CD4-positive, alpha-beta T cell (primary cell): Measurements from ENCODE around the gene CBL. TPM values are rescaled to one million over a fixed set of nuclear protein-coding genes. Genes with fewer than 3 reads are reported as not detected.

Experiments
- ATAC-seq: fragments of 200-7000 bp; cut with Tn5 transposase; one replicate; pipeline ENCODE4 v1.10.0; 2022; ENCODE audit warnings: mild to moderate bottlenecking; ENCODE audit not compliant: poor library complexity
- CTCF ChIA-PET: fragments of 350-600 bp; sonication (Branson Sonifier 250); formaldehyde crosslinking; loops from one replicate; lab custom pipeline; 2021; ENCODE audit warnings: antibody characterized with exemption, inconsistent platforms; lab: Charles Lee
- POLR2A ChIA-PET: fragments of 350-600 bp; sonication (Branson Sonifier 250); formaldehyde crosslinking; loops from one replicate; lab custom pipeline; 2021; ENCODE audit warnings: antibody characterized with exemption, inconsistent platforms; lab: Charles Lee
- DNase-seq, 14 experiments: peaks; one replicate each; pipeline ENCODE4 v3.0.0-alpha.2; 2013 to 2020; ENCODE audit warnings: mixed read lengths in 2 of 14
- H3K27ac ChIP-seq, 2 donors: one replicate each; pipeline versions ENCODE4 v1.5.1 to v1.7.0; 2013; ENCODE audit warnings: low read length in 2 of 2, low read depth in 1 of 2, mild to moderate bottlenecking in 1 of 2
- H3K27me3 ChIP-seq, 2 experiments: 1 replicate in 1 of 2; 2 replicates in 1 of 2; pipeline versions ENCODE4 v1.6.1 to v1.7.0; 2013; ENCODE audit warnings: low read length in 2 of 2, control low read depth in 1 of 2, mild to moderate bottlenecking in 1 of 2, moderate library complexity in 1 of 2; ENCODE audit not compliant: insufficient read depth in 2 of 2, control insufficient read depth in 1 of 2
- H3K36me3 ChIP-seq: one replicate; pipeline ENCODE4 v1.6.1; 2013; ENCODE audit warnings: low read length, control low read depth; ENCODE audit not compliant: insufficient read depth
- H3K4me1 ChIP-seq: one replicate; pipeline ENCODE4 v1.6.1; 2013; ENCODE audit warnings: low read length, control low read depth; ENCODE audit not compliant: insufficient read depth
- H3K4me3 ChIP-seq: one replicate; pipeline ENCODE4 v1.5.1; 2013; ENCODE audit warnings: mild to moderate bottlenecking, low read length, moderate library complexity
- H3K9me3 ChIP-seq, 2 experiments: 1 replicate in 1 of 2; 2 replicates in 1 of 2; pipeline versions ENCODE4 v1.6.1 to v1.7.0; 2013; ENCODE audit warnings: low read length in 2 of 2, mild to moderate bottlenecking in 2 of 2, control low read depth in 1 of 2, moderate library complexity in 1 of 2; ENCODE audit not compliant: control insufficient read depth in 1 of 2, insufficient read depth in 1 of 2
- H3K27ac Mint-ChIP-seq: one replicate; pipeline ENCODE4 v1.8.0; 2020; ENCODE audit warnings: mixed read lengths
- H3K27me3 Mint-ChIP-seq: one replicate; pipeline ENCODE4 v1.8.0; 2021; ENCODE audit warnings: mixed read lengths
- H3K36me3 Mint-ChIP-seq: one replicate; pipeline ENCODE4 v1.8.0; 2021; ENCODE audit warnings: low read depth, mixed read lengths
- H3K4me1 Mint-ChIP-seq: one replicate; pipeline ENCODE4 v1.8.0; 2021; ENCODE audit warnings: low read depth, mixed read lengths
- H3K4me3 Mint-ChIP-seq: one replicate; pipeline ENCODE4 v1.8.0; 2020; ENCODE audit warnings: mild to moderate bottlenecking, mixed read lengths
- H3K9me3 Mint-ChIP-seq: one replicate; pipeline ENCODE4 v1.8.0; 2020; ENCODE audit warnings: mixed read lengths
- intact Hi-C, 2 experiments: fragments of 100-400 bp; cut with DNase I in 1 of 2; cut with micrococcal nuclease in 1 of 2; formaldehyde crosslinking; loops; one replicate each; pipeline versions ENCODE4 v1.15.1 to v1.9.0; 2023 to 2025; cut with DNase I, micrococcal nuclease
- total RNA-seq, 174 experiments: library from RNA in 2 of 174; stranded (reverse) in 2 of 174; gene quantifications; one replicate each; pipeline ENCODE4 v1.2.3 and lab custom pipeline; 2021 to 2026
- TF ChIP-seq, protein P1 (sequence below): fragments of 200-600 bp; IDR thresholded peaks from one replicate; pipeline ENCODE4 v1.8.0; 2022; ENCODE audit warnings: antibody characterized with exemption, mild to moderate bottlenecking

Gene CBL
- total RNA-seq, 2 experiments from 2014 or later: 19.5 to 20.8 TPM

DNA sequence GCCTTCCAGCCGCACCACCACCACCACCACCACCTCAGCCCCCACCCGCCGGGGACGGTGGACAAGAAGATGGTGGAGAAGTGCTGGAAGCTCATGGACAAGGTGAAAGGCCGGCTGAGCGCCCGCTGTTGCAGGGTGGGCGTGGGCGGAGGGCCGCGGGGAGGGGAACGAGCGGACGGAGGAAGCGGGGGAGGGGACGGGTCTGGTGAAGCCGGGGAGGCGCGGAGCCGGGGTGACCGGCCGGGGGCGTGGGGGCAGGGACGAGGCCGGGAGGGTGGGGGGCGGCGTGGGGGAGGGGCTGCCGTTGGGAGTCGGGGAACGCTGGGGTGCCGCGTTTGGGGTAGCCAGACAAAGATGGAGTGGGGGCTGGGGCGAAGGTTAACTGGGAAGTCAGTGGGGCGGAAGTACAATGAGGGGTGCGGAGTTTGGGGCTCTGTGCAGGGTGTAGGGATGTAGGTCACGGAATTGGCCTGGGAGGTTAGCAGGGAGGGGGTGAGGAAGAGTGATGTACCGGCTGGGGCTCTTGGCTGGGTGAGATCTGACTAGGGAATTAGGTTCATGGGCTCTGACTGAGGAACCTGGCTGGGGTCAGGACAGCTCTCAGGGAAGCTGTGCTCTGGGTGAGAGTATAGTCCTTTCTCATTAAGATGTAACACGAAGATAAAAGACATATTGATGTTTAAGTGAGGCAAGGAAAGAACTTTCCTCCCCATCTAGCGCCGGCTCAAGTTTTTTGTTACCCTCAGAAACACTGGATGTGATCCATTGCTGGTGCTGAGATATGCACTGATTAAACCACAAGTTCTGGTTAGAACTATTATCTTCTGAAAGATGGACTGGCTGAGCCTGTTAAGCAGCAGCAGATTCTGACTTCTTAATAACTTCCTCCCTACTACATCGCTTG, 624 bp downstream of the CBL start:
- no peaks in the 10 kb centered on the region for H3K9me3 Mint-ChIP-seq
- intact Hi-C loops: loop anchor here (1.0 to 5.0 kb wide), 3 partner anchors 36 to 117 kb away; no protein-coding TSS in a partner anchor
- Histone ChIP-seq H3K4me1 (peaks cover 32% of the 10 kb centered on the region), H3K27ac (peak overlapping the region; percentile 76 to 90), H3K27me3 (no peaks in the 10 kb centered on the region), H3K36me3 (no peaks in the 10 kb centered on the region), H3K4me3 (peak overlapping the region; percentile 95), H3K9me3 (no peaks in the 10 kb centered on the region)
- H3K4me3 Mint-ChIP-seq: peak overlapping the region; percentile 96
- CTCF ChIA-PET: interaction anchor here (0.6 to 3.7 kb wide), 23 partner anchors 8 to 150 kb away, joined by 3 to 49 read pairs (median 4); partner anchors contain the start of gene HYOU1
- peaks cover 9% of the 10 kb centered on the region for H3K36me3 Mint-ChIP-seq
- peak; percentile 9 to 75 (median 39) for DNase-seq
- TF ChIP-seq, protein P1, sequence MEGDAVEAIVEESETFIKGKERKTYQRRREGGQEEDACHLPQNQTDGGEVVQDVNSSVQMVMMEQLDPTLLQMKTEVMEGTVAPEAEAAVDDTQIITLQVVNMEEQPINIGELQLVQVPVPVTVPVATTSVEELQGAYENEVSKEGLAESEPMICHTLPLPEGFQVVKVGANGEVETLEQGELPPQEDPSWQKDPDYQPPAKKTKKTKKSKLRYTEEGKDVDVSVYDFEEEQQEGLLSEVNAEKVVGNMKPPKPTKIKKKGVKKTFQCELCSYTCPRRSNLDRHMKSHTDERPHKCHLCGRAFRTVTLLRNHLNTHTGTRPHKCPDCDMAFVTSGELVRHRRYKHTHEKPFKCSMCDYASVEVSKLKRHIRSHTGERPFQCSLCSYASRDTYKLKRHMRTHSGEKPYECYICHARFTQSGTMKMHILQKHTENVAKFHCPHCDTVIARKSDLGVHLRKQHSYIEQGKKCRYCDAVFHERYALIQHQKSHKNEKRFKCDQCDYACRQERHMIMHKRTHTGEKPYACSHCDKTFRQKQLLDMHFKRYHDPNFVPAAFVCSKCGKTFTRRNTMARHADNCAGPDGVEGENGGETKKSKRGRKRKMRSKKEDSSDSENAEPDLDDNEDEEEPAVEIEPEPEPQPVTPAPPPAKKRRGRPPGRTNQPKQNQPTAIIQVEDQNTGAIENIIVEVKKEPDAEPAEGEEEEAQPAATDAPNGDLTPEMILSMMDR: no peak
- H3K27ac Mint-ChIP-seq: peak overlapping the region; percentile 88
- ATAC-seq: peak; percentile 33
- no peaks in the 10 kb centered on the region for H3K27me3 Mint-ChIP-seq
- POLR2A ChIA-PET: interaction anchor here (0.6 to 4.0 kb wide), 25 partner anchors 10 to 188 kb away, joined by 3 to 50 read pairs (median 5); partner anchors contain the start of genes ABCG4, C2CD2L, DPAGT1 and NLRX1
- peaks cover 43% of the 10 kb centered on the region for H3K4me1 Mint-ChIP-seq

DNA sequence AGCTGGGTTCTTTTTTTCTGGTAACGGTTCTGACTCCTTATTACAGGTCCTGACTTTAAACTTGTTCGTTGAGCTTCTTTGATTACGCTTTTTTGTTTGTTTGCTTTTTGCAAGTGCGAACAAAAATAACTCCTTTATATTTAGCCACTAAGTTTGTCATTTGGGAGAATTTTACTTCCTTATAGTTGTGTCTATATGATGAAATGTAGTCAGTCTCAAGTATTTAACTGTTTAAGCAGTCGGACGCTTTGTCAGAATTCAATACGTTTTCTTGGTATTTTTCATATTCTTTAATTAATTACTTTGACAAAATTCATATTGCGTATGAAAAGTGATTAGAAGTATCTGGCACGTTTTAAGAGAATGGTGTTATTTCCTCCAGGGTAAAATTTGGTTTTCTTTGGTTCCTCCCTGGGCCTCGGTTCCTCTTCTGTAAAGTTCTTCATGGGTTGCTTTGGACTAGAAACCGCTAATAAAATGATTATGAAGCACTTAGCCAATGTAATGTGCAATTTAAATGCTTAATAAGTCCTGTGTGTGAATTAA, 1.3 kb downstream of the CBL start:
- CTCF ChIA-PET: interaction anchor here (1.0 to 3.7 kb wide), 3 partner anchors 20 to 131 kb away, joined by 3 to 49 read pairs (median 4); no protein-coding TSS in a partner anchor
- H3K27me3 ChIP-seq: no peaks in the 10 kb centered on the region
- no peak overlapping the region for H3K27ac ChIP-seq
- TF ChIP-seq, protein P1: no peak
- H3K4me1 ChIP-seq: peaks cover 37% of the 10 kb centered on the region
- Mint-ChIP-seq H3K27ac (peak overlapping the region; percentile 88), H3K27me3 (no peaks in the 10 kb centered on the region), H3K4me3 (peak overlapping the region; percentile 96), H3K36me3 (peaks cover 9% of the 10 kb centered on the region), H3K4me1 (peaks cover 43% of the 10 kb centered on the region), H3K9me3 (no peaks in the 10 kb centered on the region)
- intact Hi-C loops: loop anchor here (5.0 kb wide), 1 partner anchor 35 kb away; no protein-coding TSS in a partner anchor
- DNase-seq (no peak), ATAC-seq (no peak)
- peak overlapping the region; percentile 95 for H3K4me3 ChIP-seq
- no peaks in the 10 kb centered on the region for H3K9me3 ChIP-seq
- H3K36me3 ChIP-seq: no peaks in the 10 kb centered on the region
- POLR2A ChIA-PET: interaction anchor here (0.7 to 4.0 kb wide), 9 partner anchors 9 to 140 kb away, joined by 3 to 50 read pairs (median 14); partner anchors contain the start of gene VPS11

DNA sequence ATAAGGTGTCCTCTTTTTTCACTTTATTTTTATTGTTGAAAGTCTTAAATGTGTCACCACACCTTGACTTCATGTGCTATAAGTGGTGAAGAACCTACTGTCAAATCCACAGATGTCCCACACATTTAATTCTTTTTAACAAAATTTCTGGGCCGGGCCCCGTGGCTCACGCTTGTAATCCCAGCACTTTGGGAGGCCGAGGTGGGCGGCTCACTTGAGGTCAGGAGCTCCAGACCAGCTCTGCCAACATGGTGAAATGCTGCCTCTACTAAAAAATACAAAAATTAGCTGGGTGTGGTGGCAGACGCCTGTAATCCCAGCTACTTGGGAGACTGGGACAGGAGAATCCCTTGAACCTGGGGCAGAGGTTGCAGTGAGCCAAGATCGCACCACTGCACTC, 3.0 kb downstream of the CBL start:
- H3K27ac ChIP-seq: no peak overlapping the region
- no peaks in the 10 kb centered on the region for H3K9me3 ChIP-seq
- peaks cover 46% of the 10 kb centered on the region for H3K4me1 ChIP-seq
- no peaks in the 10 kb centered on the region for H3K27me3 Mint-ChIP-seq
- POLR2A ChIA-PET: interaction anchor here (0.7 to 0.9 kb wide), 2 partner anchors 59 to 1221 kb away, joined by 3 to 7 read pairs; no protein-coding TSS in a partner anchor
- H3K36me3 ChIP-seq: no peaks in the 10 kb centered on the region
- intact Hi-C loops: loop anchor here (5.0 kb wide), 1 partner anchor 33 kb away; no protein-coding TSS in a partner anchor
- TF ChIP-seq, protein P1: no peak
- peak overlapping the region; percentile 78 for H3K4me3 Mint-ChIP-seq
- peak overlapping the region; percentile 69 for H3K27ac Mint-ChIP-seq
- H3K9me3 Mint-ChIP-seq: no peaks in the 10 kb centered on the region
- H3K4me1 Mint-ChIP-seq: peaks cover 52% of the 10 kb centered on the region
- no peak for DNase-seq
- no peak overlapping the region for H3K4me3 ChIP-seq
- no peak for ATAC-seq
- H3K36me3 Mint-ChIP-seq: peaks cover 13% of the 10 kb centered on the region
- no peaks in the 10 kb centered on the region for H3K27me3 ChIP-seq
- CTCF ChIA-PET: interaction anchor here (1.0 to 1.3 kb wide), 2 partner anchors 54 to 75 kb away, joined by 3 to 7 read pairs; no protein-coding TSS in a partner anchor
